NCI-H2196 (cell line): ENCODE measurements around the gene PDXK.

Source experiments
- DNase-seq: peaks from one replicate; lab custom pipeline; 2025; ENCODE audit not compliant: unreplicated experiment; lab: John Stamatoyannopoulos, UW

Gene PDXK

GRCh38 chr21:43721939-43722338 is 3.0 kb downstream of the PDXK start:
- no peak for DNase-seq

GRCh38 chr21:43723648-43724047 is 4.7 kb downstream of the PDXK start:
- no peak for DNase-seq

GRCh38 chr21:43726686-43727518 is 8.0 kb downstream of the PDXK start:
- DNase-seq, result no peak

- DNase-seq, result peak; percentile 57
Observed at GRCh38 chr21:43727519-43728153, 8.7 kb downstream of the PDXK start.

GRCh38 chr21:43728154-43728466 is 9.2 kb downstream of the PDXK start:
- DNase-seq, result no peak

GRCh38 chr21:43728467-43729390 is 9.8 kb downstream of the PDXK start:
- DNase-seq, result peak; percentile 87

- no peak for DNase-seq
Observed at GRCh38 chr21:43731476-43731875, 12.5 kb downstream of the PDXK start.

GRCh38 chr21:43731891-43732711 is 13.2 kb downstream of the PDXK start:
- DNase-seq, result no peak

GRCh38 chr21:43733060-43733459 is 14.1 kb downstream of the PDXK start:
- no peak for DNase-seq

- no peak for DNase-seq
Observed at GRCh38 chr21:43733529-43734071, 14.7 kb downstream of the PDXK start.

GRCh38 chr21:43734131-43734927 is 15.4 kb downstream of the PDXK start:
- DNase-seq, result peak; percentile 74

GRCh38 chr21:43734928-43735229 is 15.9 kb downstream of the PDXK start:
- no peak for DNase-seq

GRCh38 chr21:43735236-43736091 is 16.5 kb downstream of the PDXK start:
- DNase-seq, result no peak

GRCh38 chr21:43736224-43736883 is 17.4 kb downstream of the PDXK start:
- DNase-seq, result no peak

GRCh38 chr21:43737158-43737950 is 18.4 kb downstream of the PDXK start:
- DNase-seq, result no peak

- DNase-seq, result no peak
Observed at GRCh38 chr21:43739621-43740435, 20.9 kb downstream of the PDXK start.
